Cortex of kidney (tissue), 1 donor: ENCODE data around the gene FERMT3.

Experiments
- DNase-seq: peaks from one replicate; lab custom pipeline; 2025; lab: John Stamatoyannopoulos, UW

Gene FERMT3

GRCh38 chr11:64186492-64187165, 19.9 kb upstream of the FERMT3 start:
- DNase-seq, result no peak

DNA sequence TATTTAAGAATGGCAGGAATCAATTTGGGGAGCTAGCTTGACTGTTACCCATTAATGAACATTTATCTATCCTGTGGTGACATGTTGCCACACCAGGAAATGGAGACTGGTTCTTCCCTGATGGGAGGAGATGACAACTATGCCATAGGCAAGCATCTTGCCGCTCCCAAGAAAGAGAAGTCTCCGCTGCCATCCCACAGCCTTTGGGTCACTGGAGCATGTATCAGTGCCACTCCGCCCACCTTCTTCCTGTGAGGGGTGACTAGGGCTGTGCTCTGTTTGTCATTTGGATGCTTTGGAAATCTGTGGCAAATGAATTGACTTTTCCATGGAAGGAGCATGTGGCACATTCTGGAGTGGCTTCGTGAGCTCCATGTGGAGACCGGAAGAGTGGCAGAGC, 14.1 kb upstream of the FERMT3 start:
- DNase-seq, result no peak

DNA sequence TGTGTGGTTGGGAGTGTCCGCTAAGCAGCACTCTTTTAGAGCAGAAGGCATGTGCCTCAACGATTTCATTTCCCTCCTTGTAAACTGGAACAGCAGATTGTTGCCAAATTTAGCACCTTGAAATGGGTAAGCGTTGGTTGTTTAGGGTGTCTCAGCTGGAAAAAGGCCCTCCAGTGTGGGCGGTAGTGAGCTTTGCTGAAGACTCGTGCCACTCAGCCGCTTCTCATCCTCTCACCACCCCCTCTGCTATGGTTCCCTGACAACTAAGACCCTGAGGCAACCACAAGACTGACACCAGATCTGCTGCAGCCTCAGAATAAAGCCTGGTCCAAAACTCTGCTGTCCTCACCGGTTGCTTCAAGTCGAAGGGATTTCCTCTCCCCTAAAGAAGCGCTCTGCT, 9.9 kb upstream of the FERMT3 start:
- DNase-seq, result no peak

GRCh38 chr11:64198511-64198910, 8.0 kb upstream of the FERMT3 start:
- DNase-seq, result no peak

DNA sequence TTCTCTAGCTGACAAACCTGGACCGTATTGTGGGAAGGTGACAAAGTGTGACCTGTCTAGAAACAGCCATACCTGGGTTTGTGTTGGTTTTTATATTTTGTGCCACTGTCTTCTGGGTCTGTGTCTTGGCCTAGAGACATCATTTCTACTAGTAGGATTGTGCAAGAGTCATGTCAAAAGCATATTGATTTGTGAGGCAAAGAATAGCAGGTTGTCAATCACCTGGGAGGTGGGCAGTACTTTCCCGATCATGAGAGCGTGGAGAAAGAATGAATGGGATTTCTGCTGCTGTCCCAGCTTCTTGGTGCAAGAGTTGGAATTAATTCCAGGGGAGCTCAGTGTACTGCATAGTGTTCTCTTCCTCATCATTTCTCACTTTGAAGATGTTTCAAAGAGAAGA, 5.0 kb upstream of the FERMT3 start:
- no peak for DNase-seq

DNA sequence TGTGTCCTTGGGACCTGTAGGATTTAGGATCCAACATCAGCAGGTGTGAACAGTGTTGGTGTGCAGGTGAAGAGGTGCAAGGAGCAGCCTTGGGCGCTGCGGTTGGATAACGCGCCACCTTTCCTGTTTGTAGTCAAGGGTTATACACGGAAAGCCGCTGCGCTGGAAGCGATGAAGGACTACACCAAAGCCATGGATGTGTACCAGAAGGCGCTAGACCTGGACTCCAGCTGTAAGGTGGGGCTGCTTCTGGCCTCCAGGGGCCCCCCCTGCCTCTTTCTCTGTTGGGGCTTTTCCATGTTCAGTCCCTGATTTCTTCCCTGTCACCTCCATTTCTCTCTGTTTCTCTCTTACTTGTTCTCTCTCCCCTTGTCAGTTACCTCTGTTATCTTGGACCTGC, 3.5 kb upstream of the FERMT3 start:
- no peak for DNase-seq

DNA sequence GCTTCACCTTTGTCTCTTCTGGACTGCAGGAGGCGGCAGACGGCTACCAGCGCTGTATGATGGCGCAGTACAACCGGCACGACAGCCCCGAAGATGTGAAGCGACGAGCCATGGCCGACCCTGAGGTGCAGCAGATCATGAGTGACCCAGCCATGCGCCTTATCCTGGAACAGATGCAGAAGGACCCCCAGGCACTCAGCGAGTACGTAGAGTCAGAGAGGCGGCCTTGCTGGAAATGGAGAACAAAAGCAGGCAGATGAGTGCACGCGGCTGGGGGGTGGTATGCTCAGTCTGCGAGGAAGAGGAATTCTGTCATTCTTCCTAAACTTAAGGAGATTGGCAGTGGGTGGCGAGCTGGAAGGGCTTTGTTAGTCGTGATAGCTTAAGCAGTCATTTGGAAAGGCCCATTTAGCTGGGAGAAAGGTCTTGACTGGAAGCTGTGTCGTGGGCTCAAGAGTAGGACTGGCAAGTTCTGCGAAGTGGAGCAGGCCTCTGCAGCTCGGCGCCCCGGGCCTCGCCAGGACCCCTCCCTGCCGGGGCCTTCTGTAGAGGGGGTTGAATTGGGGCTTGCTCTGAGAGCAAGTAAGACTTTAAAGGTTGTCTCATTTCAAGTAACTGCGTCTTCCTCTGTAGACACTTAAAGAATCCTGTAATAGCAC, 3.0 kb upstream of the FERMT3 start:
- no peak for DNase-seq

DNA sequence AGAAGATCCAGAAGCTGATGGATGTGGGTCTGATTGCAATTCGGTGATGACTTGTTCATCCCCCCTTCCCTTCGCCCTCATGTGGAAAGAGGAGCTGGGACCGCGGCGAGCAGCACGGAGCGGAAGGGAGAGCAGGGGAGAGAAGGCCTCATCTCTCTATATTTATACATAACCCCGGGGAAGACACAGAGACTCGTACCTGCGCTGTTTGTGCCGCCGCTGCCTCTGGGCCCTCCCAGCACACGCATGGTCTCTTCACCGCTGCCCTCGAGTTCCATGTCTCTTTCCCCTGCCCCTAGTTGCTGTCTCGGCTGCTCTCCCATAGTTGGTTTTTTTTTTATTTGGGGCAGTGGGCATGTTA, 2.5 kb upstream of the FERMT3 start:
- DNase-seq, result no peak

- no peak for DNase-seq
Measured at GRCh38 chr11:64204464-64204989, 2.0 kb upstream of the FERMT3 start.

- DNase-seq, result no peak
Measured at GRCh38 chr11:64207256-64208085, 950 bp downstream of the FERMT3 start.

- DNase-seq, result no peak
Measured at GRCh38 chr11:64208086-64208795, 1.7 kb downstream of the FERMT3 start.

- DNase-seq, result no peak
Measured at GRCh38 chr11:64208796-64209562, 2.5 kb downstream of the FERMT3 start.

DNA sequence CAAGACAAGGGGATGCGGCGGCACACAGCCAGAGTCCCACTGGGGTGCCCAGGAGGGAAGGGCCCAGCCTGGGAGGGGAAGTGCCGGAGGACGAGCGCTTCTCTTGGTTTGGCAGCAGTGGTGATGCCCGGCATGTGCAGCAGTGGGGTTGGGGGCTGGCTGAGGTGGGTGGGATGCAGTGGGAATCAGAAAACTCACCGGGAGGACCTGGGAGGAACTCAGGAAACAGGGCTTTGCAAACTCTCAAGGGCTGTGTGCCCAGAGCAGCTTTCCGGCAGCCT, 3.0 kb downstream of the FERMT3 start:
- DNase-seq, result no peak

DNA sequence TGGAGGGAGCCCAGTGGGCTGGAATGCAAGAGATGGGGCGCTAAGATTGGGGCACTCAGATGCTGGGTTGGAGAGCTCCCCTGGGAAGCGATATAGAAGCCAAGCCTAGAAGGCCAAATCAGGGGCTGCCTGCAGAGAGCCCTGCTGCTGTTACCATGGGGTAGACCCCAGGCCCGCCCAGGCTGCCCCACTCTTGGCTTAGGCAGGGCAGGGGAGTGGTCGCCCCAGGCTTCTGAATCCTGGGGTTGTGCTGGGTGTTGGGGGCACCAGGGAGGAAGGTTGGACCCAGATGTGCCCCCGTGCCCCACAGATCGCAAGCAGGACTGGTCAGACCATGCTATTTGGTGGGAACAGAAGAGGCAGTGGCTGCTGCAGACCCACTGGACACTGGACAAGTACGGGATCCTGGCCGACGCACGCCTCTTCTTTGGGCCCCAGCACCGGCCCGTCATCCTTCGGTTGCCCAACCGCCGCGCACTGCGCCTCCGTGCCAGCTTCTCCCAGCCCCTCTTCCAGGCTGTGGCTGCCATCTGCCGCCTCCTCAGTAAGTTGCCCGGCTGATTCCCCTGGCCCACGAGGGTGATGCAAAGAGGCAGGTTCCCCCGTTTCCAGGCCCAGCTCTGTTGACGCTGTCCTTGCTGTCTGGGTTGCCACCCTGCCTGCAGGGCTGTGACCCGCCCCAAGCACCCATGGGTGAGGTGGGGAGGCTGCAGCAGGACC, 3.9 kb downstream of the FERMT3 start:
- DNase-seq, result no peak

DNA sequence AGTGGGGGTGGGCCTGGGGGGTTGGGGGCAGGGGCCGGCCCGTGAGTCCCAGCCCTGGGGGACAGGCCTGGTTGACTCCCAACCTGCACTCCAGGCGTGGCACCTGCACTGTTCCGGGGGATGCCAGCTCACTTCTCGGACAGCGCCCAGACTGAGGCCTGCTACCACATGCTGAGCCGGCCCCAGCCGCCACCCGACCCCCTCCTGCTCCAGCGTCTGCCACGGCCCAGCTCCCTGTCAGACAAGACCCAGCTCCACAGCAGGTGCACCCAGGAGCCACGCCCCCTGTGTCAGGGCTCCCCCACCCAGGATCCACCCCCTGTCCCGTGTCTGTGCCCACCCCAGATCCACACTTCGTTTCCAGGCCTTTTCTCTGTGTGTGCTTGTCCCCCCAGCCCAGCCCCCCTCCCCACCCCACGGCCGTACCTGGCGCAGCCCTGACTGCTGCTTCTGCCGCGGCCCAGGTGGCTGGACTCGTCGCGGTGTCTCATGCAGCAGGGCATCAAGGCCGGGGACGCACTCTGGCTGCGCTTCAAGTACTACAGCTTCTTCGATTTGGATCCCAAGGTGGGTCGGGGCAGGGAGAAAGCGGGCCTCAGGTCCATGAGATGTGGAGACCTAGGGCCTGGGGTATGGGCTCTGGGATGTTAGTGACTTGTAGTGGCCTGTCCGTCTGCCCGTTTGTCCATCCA, 4.8 kb downstream of the FERMT3 start:
- no peak for DNase-seq

DNA sequence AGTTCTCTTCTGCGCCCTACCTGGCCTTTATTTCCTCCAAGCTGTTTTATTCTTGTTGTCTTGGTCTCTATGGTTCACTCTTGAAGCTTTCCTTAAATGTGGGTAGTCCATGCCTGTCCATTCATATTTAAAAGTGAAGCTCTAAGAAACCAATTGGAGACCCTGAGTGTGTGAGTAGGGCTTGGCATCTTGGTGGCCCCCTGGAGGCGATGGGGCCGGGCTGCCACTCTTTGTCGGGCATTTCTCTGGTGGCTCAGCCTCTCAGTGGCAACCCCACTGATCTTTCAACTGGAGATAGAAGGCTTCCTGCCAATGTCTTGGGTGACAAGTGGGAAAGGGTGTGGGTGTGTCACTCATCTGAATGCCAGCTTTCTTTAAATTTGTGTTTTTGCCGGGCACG, 10.4 kb downstream of the FERMT3 start:
- DNase-seq, result no peak

- no peak for DNase-seq
Measured at GRCh38 chr11:64218628-64219353, 12.3 kb downstream of the FERMT3 start.

DNA sequence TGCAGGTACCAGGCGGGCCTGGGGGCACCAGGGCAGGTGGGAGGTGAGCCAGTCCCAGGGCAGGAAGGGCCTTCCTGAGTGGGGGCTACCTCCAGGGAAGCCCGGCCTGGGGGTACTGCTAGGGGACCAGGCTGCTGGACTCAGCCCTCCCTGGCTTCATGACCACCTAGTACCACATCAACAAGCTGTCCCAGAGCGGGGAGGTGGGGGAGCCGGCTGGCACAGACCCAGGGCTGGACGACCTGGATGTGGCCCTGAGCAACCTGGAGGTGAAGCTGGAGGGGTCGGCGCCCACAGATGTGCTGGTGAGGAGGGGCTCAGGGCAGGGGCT, 12.8 kb downstream of the FERMT3 start:
- no peak for DNase-seq

DNA sequence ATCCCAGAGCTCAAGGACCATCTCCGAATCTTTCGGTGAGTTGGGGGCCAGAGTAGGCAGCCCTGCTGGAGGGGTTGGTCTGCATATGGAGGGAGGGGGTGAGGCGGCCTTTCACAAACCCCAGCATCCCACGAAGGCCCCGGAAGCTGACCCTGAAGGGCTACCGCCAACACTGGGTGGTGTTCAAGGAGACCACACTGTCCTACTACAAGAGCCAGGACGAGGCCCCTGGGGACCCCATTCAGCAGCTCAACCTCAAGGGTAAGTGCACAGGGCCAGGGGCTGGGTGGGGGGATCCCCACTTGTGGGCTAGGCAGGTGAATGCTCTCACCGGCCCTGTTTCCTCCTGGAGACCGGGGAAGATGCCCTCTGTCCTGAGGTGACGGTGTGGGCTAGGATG, 13.2 kb downstream of the FERMT3 start:
- DNase-seq, result no peak

DNA sequence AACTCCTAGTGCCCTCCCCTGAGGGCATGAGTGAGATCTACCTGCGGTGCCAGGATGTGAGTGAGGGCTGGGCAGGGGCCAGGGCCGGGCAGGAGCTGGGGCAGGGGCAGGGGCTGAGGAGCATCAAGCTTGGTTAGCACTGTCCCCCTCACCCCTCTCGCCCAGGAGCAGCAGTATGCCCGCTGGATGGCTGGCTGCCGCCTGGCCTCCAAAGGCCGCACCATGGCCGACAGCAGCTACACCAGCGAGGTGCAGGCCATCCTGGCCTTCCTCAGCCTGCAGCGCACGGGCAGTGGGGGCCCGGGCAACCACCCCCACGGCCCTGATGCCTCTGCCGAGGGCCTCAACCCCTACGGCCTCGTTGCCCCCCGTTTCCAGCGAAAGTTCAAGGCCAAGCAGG, 13.8 kb downstream of the FERMT3 start:
- no peak for DNase-seq
